PFSK-1 (cell line): Measurements from ENCODE around the gene CTBP2.

Experiments used
- FOXP2 ChIP-seq: optimal IDR thresholded peaks from 2 replicates; pipeline ENCODE3; 2011; ENCODE audit warnings: borderline replicate concordance, control low read depth, inconsistent platforms; ENCODE audit not compliant: insufficient read depth; ENCODE audit errors: extremely low read length, extremely low read depth
- POLR2AphosphoS5 ChIP-seq: IDR thresholded peaks from 2 replicates; pipeline ENCODE4 v1.6.1; 2012; ENCODE audit warnings: low read depth, mild to moderate bottlenecking, control low read depth, low read length, moderate library complexity
- SIN3A ChIP-seq: IDR thresholded peaks from 2 replicates; pipeline ENCODE4 v1.6.1; 2012; ENCODE audit warnings: mild to moderate bottlenecking, low read length, moderate library complexity, borderline replicate concordance; ENCODE audit not compliant: insufficient read depth
- TAF1 ChIP-seq: IDR thresholded peaks from 2 replicates; pipeline ENCODE4 v1.6.1; 2012; ENCODE audit warnings: low read length, control low read depth, borderline replicate concordance; ENCODE audit not compliant: insufficient read depth
- TF ChIP-seq, protein P1 (sequence below), 2 experiments: IDR thresholded peaks; 2 replicates each; pipeline versions ENCODE4 v1.6.1 to v1.8.0; 2011 to 2012; ENCODE audit warnings: low read depth in 2 of 2, low read length in 2 of 2, control low read depth in 1 of 2, inconsistent platforms in 1 of 2, mild to moderate bottlenecking in 1 of 2, moderate library complexity in 1 of 2; ENCODE audit not compliant: insufficient read depth in 1 of 2

The CTBP2 gene

DNA sequence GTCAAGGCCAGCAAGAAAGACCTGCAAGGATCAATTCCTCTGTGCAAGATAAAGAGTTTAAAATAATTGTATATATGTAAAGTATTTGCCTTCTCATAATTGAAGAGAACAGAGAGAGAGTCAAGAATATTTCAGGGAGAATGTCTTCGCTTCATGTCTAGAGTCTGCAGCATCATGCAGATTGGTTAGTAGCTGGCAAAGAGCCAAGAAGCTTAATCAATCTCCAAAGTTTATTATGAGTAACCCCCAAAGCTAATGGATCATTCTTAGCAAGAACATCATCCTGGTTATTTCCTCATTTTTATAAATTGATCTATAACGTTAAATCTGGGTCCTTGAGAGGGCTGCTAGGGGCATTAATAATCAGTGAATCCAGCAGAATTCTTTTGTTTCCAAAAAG, 38.9 kb upstream of the CTBP2 start:
- TF ChIP-seq, protein P1, sequence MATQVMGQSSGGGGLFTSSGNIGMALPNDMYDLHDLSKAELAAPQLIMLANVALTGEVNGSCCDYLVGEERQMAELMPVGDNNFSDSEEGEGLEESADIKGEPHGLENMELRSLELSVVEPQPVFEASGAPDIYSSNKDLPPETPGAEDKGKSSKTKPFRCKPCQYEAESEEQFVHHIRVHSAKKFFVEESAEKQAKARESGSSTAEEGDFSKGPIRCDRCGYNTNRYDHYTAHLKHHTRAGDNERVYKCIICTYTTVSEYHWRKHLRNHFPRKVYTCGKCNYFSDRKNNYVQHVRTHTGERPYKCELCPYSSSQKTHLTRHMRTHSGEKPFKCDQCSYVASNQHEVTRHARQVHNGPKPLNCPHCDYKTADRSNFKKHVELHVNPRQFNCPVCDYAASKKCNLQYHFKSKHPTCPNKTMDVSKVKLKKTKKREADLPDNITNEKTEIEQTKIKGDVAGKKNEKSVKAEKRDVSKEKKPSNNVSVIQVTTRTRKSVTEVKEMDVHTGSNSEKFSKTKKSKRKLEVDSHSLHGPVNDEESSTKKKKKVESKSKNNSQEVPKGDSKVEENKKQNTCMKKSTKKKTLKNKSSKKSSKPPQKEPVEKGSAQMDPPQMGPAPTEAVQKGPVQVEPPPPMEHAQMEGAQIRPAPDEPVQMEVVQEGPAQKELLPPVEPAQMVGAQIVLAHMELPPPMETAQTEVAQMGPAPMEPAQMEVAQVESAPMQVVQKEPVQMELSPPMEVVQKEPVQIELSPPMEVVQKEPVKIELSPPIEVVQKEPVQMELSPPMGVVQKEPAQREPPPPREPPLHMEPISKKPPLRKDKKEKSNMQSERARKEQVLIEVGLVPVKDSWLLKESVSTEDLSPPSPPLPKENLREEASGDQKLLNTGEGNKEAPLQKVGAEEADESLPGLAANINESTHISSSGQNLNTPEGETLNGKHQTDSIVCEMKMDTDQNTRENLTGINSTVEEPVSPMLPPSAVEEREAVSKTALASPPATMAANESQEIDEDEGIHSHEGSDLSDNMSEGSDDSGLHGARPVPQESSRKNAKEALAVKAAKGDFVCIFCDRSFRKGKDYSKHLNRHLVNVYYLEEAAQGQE (IDR thresholded peaks at IDR 0.05; ENCODE audit: insufficient read depth in 1 of 2, low read depth in 2 of 2, low read length in 2 of 2) = no peak
- no peak for TF ChIP-seq TAF1

DNA sequence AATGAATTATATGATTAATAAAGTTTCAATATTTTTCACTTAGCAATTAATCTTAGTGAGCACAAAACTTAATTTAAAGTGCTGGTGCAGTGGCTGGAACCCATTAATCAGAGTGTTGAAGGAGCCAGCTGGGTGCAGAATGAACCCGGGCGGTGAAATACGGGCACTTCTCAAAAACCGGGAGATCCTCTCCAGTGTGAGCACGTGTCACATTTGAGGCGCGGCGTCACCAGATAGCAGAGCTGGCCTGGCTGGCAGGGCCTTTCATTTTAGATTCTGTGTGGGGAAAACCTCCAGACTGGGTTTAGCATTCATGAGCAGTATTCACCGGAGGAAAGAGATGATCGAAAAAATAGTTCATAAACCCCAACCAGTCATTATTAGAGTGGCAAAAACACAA, 34.5 kb upstream of the CTBP2 start:
- TF ChIP-seq FOXP2 = no peak
- no peak for TF ChIP-seq POLR2AphosphoS5
- TF ChIP-seq, protein P1 (IDR thresholded peaks at IDR 0.05; ENCODE audit: insufficient read depth in 1 of 2, low read depth in 2 of 2, low read length in 2 of 2) = no peak
- no peak for TF ChIP-seq TAF1
- no peak for TF ChIP-seq SIN3A

DNA sequence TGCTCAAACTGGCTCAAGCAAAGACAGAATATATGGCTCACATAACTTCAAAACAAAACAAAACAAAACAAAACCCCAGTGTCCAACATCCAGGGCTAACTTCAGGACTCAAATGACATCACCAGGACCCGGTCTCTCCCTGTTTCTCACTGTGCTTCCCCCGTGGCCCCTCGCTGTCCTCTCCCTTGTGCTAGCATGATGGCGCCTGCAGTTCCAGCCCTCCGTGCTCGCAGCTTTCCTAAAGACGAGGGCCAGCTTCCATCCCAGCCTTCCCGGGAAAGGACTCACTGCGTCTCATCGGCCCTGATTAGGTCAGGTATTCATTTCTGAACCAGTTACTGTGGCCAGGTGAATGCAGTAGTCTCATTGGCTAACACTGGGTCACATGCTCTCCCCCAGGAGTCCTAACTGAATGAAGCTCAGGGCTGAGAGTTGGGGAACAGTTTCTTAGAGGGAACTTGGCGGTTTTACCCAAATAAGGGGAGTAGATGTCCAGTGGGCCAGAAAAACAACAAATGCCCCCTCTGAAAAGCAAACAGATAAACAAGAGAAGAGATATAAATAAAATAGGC, 33.0 kb upstream of the CTBP2 start:
- no peak for TF ChIP-seq FOXP2
- no peak for TF ChIP-seq SIN3A
- TF ChIP-seq, protein P1 (IDR thresholded peaks at IDR 0.05; ENCODE audit: insufficient read depth in 1 of 2, low read depth in 2 of 2, low read length in 2 of 2) = no peak
- no peak for TF ChIP-seq POLR2AphosphoS5
- no peak for TF ChIP-seq TAF1

DNA sequence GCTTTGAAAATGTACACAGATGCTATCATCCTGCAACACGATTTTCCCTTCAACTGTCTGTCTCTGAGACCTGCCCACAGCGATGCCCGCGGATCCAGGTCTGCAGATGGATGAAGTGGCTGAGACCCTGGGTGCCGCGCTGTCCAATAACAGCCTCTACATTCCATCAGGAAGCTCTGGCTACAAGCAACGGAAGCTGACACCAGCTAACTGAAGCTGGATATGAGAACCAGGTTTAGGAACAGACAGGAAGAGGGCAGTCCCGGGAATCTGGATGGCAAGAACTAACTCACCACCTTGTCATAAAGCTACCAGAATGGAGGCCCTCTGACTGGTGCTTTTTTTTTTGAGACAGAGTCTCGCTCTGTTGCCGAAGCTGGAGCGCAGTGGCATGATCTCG, 32.3 kb upstream of the CTBP2 start:
- TF ChIP-seq TAF1 = no peak
- TF ChIP-seq POLR2AphosphoS5 = no peak
- TF ChIP-seq FOXP2 = no peak
- no peak for TF ChIP-seq SIN3A
- TF ChIP-seq, protein P1 (IDR thresholded peaks at IDR 0.05; ENCODE audit: insufficient read depth in 1 of 2, low read depth in 2 of 2, low read length in 2 of 2) = no peak

DNA sequence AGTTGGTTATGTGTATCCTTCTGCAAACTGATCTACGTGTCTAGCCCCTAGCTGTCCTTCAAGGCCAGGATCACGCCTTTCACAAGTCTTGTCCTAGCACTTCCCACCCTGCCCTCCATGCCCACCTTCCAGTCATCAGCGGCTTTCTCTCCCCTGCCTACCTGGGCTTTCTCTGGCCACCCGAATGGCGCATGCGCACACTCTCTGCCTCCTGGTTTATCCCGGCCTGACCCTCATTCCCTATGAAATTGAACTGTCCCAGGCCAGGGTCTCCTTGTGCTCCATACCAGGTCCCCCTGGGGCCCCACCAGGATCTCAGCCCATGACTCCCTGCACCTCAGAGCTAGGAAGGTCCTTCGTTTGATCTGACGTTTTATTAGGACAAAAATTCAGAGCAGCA, 31.6 kb upstream of the CTBP2 start:
- TF ChIP-seq POLR2AphosphoS5 (no peak), TAF1 (no peak), FOXP2 (no peak), SIN3A (no peak)
- TF ChIP-seq, protein P1 (IDR thresholded peaks at IDR 0.05; ENCODE audit: insufficient read depth in 1 of 2, low read depth in 2 of 2, low read length in 2 of 2) = no peak
